GM18499 (cell line): ENCODE results near the gene TERT.
"Not testable (repeated sequence)": the region's sequence is repeated elsewhere in the genome, so short reads cannot be mapped to it uniquely, and the experiment has no call there.

Source experiments
- ATAC-seq: cut with Tn5 transposase; IDR thresholded peaks from one replicate; pipeline ENCODE4 v1.9.1; 2021; ENCODE audit warnings: moderate number of reproducible peaks; ENCODE audit not compliant: insufficient read depth, unreplicated experiment

Gene TERT

DNA sequence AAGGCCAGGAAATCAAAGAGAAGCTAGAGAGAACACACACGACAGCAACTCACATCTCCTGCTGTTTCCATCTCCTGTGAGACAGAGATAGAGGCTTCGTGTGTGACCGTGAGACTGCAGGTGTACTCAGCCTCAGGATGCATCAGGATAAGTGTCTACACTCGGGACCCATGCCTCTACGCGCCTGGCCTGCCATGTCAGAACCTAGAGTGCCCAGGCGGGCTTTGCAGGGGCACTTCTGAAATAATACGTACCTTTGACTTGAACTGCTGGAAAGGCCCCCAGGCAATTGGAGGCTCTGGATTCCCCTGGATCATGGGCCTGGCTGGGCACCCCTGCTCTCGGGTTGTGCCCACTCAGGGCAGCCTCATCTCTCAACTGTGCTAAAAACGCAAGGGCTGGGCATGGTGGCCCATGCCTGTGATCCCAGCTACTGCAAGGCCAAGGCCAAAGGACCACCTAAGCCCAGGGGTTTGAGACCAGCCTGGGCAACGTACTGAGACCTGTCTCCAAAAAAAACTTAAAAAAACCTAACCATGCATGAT is 37.1 kb upstream of the TERT start:
- no peak for ATAC-seq

DNA sequence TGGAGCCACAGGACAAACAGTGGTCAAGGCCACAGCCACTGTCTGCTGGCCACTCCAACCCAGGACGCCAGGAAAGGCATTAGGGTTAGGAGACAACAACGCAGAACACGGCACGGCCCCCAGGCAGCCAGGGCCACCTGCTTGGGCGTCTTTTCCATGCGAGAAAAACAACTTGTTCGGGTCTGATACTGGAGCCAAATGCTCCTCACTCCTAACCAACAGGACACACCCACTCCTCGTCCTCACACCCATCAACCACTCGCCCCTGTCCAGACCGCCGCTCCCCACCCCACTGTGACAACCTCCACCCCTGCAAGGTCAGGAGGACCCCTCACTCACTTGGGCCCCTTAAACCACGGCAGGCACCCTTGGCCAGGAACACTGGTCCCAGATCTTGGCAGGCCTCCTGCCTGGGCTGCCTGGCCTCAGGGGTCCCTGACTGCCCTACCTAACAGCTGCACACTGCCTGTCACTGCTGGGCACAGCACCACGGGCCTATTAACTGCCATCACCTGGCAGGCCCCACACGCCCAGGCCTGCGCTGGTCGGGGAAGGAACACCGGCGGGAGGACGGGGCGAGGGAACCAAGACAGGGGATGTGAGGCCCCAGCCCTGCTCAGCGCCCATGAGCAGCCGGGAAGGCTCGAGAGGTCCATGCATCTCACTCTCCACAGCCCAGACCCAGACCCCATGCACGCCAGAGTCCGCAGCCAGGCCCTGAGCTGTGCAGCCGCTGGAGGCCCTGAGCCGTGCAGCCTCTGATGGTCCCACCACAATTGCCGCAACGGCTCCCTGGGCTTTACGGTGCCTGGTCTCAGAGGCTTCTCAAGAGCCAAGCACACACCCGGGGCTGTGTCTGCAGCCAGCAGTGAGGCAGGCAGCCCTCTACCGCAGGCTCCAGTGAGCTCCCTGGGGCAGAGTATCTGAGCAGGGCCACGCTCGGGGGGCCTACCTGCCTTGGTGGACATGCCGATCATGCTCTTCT is 36.3 kb upstream of the TERT start:
- no peak for ATAC-seq

DNA sequence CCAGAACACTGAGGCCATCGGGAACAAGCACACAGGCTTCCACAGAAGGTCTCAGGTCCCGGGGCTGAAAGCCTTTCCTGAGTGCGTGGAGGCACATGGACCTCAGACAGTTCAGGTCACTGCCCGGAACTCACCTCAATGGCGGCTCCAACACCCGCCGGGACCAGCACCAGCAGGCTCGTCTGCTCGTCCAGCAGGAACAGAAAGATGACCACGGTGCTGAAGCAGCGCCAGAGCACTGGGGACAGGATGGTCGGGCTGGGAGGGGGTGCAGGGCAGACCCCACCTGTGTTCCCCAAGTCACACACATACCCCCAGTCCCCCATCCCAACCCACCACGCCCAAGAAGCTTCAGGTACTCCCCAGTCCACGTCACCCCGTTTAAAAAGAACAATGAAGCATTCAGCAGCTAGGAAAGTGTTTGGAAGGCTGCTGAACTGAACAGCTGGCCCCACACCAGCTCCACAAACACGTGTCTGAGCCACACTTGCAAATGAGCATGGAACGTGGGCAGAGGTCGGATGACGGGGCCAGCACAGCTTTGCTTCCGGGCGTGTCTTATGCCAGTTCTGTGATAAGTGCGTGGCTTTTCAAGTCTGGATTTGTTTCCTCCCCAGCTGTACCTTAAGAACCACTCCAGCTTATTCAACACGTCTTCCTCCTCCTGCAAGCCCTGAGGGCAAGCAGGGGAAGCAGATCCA is 35.4 kb upstream of the TERT start:
- no peak for ATAC-seq

DNA sequence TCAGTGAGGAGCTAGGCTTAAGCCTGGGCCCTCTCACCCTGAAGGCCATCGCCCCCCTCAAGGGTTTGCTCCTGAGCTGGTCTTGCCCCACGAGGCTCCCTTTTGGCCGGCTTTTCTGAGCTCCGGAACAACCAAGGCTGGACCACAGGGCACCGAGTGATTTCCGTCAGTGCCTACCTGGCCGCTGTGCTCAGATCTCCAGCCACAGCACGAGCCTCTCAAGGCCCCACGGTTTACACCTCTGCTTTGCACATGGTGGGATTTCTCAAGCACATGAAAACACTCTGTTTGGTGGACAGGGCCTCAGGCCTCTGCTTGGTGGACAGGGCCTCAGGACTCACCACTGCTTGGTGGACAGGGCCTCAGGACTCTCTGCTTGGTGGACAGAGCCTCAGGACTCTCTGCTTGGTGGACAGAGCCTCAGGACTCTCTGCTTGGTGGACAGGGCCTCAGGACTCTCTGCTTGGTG is 34.3 kb upstream of the TERT start:
- no peak for ATAC-seq

DNA sequence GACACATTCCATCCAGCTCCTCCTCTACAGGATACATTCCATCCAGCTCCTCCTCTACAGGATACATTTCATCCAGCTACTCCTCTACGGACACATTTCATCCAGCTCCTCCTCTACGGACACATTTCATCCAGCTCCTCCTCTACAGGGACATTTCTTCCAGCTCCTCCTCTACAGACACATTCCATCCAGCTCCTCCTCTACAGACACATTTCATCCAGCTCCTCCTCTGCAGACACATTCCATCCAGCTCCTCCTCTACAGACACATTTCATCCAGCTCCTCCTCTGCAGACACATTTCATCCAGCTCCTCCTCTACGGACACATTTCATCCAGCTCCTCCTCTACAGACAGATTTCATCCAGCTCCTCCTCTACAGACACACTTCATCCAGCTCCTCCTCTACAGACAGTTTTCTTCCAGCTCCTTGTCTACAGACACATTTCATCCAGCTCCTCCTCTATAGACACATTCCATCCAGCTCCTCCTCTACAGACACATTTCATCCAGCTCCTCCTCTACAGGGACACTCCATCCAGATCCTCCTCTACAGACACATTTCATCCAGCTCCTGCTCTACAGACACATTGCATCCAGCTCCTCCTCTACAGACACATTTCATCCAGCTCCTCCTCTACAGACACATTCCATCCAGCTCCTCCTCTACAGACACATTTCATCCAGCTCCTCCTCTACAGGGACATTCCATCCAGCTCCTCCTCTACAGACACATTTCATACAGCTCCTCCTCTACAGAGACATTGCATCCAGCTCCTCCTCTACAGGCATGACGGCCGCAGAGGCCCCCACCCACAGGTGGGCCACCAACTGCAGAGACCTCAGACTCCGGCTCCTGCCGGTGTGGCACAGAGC is 33.6 kb upstream of the TERT start:
- ATAC-seq, result not testable (repeated sequence)

DNA sequence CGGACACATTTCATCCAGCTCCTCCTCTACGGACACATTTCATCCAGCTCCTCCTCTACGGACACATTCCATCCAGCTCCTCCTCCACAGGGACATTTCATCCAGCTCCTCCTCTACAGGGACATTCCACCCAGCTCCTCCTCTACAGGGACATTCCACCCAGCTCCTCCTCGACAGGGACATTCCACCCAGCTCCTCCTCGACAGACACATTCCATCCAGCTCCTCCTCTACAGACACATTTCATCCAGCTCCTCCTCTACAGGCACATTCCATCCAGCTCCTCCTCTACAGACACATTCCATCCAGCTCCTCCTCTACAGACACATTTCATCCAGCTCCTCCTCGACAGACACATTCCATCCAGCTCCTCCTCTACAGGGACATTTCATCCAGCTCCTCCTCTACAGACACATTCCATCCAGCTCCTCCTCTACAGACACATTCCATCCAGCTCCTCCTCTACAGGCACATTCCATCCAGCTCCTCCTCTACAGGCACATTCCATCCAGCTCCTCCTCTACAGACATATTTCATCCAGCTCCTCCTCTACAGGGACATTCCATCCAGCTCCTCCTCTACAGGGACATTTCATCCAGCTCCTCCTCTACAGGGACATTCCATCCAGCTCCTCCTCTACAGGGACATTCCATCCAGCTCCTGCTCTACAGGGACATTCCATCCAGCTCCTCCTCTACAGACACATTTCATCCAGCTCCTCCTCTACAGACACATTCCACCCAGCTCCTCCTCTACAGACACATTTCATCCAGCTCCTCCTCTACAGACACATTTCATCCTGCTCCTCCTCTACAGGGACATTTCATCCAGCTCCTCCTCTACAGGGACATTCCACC is 32.3 kb upstream of the TERT start:
- not testable (repeated sequence) for ATAC-seq

DNA sequence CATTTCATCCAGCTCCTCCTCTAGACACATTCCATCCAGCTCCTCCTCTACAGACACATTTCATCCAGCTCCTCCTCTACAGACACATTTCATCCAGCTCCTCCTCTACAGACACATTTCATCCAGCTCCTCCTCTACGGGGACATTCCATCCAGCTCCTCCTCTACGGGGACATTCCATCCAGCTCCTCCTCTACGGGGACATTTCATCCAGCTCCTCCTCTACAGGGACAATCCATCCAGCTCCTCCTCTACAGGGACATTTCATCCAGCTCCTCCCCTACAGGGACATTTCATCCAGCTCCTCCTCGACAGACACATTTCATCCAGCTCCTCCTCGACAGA is 31.6 kb upstream of the TERT start:
- not testable (repeated sequence) for ATAC-seq

DNA sequence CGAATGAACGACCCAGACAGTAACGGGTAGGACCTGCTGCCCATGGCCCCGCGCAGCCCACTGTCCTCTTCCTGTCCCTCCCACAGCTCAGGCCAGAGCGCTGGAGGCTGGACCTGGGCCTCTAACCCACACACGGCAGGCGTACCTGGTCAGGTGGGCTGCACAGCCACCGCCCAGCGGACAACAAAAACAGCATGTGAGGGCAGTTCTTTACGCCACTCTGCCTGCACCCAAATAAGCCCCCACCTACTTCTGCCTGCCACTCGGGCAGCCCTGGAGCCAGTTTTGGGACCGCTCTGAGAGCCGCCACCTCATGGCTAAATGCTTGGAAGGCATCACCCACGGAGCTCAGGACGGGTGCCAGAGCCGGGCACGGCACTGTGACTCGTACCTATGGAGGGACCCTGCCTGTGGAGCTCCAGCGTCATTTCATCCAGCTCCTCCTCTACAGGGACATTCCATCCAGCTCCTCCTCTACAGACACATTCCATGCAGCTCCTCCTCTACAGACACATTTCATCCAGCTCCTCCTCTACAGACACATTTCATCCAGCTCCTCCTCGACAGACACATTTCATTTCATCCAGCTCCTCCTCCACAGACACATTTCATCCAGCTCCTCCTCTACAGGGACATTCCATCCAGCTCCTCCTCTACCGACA is 31.1 kb upstream of the TERT start:
- no peak for ATAC-seq

DNA sequence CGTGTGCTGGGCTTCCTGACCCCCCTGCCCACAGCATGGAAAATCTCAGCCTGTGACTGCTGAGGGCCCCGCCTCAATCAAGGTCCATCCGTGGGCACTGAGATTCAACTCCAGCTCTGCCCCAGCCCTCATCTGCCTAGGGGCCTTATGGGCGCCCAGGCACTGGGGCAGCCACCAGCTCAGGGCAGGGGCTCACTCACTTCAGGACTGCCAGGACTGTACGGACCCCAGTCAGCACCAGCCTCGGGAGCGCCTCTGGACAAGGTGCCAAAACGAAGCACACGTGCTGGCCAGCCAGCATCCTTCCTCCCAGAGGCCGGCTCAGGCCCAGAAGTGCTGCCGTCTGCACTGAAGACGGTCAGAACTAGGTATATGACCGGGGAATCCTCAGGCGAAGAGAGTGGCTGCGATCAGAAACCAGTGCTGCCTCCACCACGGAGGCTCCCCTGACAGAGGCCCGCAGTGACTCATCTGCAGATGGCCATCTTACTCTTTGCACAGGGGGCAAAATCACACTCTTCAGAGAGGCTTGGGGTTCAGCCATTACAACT is 30.4 kb upstream of the TERT start:
- ATAC-seq, result no peak

DNA sequence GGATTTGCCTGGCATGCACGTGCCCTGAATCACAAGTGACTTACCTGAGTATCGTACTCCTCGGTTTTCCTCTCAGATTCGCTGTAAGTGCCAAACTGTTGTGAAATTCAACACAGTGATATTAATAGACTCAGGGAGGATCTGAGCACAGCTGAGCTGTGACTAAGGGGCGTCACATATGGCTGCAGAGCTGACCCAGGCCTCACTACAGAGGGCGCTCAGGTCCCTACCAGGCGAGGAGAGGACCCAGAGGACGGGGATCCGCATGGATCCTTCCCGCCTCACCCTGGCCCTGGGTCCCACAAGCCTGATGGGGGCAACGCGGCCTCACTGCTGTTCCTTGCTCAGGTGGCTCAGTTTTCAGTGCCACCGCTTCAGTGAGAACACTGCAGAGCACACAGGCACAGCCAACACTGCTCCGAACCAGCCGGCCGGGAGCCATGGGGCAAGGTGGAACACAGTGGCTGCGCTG is 29.9 kb upstream of the TERT start:
- no peak for ATAC-seq

DNA sequence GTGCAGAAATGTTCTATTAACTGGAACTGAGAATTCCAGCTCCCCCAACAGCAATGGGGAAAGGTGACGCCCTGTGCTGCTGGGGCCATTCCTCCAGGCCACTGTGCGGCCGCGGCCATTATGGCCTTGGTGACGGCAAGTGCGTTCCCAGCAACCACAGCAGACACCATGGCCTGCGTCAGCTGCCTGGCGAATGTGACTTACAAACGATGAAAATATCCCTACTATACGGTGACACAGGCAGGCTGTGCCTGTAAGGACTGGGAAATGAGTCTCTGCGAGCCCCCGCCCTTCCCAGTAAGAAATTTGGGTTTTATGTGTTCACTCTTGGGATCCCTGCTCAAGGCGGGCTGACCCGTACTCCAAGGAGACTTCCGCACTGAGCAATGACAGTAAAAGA is 29.4 kb upstream of the TERT start:
- no peak for ATAC-seq

DNA sequence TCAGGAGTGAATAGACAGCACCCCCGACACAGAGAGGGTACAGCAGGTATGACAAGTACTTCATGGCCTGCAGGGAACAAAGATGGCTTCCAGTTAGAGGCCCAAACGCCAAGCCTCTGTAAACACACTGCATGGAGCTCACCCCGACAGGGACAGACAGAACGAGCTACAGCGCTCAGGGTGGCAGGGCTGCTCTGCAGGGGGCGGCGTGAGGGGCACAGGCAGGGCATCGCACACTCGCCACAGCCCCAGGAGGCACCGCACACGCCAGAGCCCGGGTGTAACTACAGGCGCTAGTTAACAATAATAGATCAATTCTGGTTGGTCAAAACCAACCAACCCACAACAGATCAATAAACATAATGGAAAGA is 28.9 kb upstream of the TERT start:
- no peak for ATAC-seq

DNA sequence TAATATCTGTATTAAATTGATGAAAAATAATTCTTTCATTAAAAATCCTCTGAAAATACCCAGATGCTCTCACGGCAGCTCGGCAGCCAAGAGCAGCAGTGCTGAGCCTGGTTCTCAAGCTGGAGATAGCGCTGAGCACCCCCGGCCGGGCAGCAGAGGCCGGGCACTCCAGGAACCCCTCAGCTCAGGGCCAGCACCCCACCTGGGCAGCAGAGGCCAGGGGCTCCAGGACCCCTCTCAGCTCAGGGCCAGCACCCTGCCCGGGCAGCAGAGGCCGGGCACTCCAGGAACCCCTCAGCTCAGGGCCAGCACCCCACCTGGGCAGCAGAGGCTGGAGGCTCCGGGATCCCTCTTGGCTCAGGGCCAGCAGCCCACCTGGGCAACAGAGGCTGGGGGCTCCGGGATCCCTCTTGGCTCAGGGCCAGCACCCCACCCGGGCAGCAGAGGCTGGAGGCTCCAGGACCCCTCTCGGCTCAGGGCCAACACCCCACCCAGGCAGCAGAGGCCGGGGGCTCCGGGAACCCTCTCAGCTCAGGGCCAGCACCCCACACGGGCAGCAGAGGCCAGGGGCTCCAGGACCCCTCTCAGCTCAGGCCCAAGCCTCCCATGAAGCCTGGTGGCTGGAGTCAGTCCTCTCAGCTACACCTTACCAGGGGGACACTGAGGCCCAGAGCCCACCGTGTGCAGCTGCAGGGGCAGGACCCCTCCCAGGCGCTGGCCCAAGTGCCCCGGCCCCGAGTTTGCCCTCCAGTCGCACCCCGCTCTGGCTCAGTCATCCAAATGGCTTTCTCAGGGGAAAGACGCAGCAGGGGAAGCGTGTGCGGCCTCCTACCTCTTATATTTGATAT is 28.3 kb upstream of the TERT start:
- ATAC-seq, result no peak

DNA sequence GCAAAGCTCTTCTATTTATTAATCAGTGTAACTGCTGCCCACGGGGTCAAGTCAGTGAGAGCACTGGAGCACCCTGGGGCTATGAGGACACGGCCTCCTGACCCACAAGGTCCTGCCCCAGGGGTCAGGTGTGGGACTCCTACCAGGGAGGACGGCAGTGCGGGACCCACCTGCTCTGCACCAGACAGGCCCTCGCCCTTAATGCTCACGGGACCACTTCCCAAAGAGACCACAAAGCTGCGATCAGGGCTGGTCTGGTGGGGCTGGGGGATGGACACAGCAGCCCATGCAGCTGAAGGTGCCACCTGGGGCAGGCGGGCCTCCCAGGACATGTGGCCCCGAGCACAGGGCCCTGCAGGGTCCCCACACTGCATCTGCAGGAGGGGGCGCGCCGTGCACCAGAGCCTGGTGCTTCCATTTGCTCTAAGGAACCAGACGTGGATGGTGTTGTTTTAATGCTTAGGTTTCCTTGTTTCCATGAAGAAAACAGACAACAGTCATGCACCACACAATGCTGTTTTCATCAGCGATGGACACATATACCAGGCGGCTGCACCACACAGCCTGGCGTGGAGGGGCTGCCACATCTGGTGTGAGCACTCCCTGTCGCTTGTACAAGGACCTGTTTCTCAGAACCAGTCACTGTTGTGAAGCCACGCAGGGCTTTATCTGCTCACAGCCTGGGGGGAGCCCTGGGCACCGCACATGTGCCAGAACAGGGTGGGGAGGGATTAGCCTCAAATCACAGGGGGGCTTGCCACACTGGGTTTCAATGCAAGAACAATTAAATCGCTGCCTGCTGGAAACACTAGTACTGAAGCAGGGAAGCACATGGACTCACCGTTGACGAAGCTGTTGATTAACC is 27.4 kb upstream of the TERT start:
- ATAC-seq, result no peak

DNA sequence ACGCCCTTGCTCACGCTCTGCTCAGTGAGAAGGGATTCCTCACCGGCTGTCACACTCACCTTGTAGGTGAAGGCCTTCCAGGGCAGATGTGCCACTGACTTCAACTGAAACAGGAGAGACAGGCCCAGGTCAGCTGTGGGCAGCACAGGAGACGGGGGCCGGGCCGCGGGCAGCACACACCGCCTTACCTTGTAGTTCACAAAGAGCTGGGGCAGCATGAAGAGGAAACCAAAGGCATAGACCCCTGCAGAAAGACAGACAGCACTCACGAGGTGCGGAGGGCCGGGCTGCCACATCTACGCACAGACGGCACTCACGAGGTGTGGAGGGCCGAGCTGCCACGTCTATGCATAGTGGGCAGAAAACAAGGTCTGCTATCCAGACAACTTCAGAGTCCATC is 26.7 kb upstream of the TERT start:
- ATAC-seq, result no peak

DNA sequence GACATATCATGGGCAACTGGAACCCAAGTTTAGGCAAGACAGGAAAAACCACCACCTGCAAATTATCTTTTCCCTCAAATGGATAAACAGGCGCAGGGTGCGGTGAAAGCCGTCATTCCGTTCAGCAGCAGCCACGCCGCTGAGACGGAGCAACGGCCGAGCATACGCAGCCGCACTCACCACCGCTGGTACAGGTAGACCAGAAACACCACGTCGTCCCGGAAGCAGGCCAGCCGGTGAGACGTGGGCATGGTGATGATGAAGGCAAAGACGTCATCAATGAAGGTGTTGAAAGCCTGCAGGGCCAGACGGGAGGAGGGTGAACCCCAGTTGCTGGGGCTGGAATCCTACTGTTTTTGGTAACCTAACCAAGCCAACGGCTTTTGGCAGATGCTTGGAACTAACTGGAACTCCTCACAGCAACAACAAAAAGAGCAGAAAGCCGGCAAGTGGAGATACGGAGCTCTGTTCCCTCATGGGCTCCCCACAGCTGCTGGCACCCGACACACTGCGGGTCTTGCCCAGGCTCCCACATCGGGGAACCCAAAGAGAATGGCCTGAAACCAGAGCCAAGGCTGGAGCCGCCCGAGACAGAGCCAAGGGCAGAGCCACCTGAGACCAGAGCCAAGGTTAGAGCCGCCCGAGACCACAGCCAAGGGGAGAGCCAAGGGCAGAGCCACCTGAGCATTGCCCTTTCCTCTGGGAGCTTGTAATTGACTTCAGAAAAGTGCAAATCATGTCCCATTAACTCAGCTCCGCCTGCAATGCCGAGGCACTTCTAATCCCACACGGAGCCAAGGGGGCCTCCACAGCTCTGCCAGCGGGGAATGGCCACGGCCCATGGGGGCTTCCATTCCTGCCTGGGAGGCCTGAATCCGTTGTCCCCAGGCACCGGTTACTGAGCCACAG is 25.8 kb upstream of the TERT start:
- no peak for ATAC-seq
